Stomach (tissue), 4 donors: Measurements from ENCODE around the gene GABBR1.

Source experiments
- CTCF ChIP-seq, 7 experiments: fragments of 450-650 bp in 4 of 7; fragments of 200-600 bp in 3 of 7; sonication (generic) in 3 of 7; IDR thresholded peaks; one replicate each; pipeline ENCODE4 v1.5.1; 2016 to 2019; ENCODE audit warnings: antibody characterized with exemption in 7 of 7, control low read depth in 2 of 7, mild to moderate bottlenecking in 1 of 7
- EP300 ChIP-seq: sonication (generic); formaldehyde crosslinking; IDR thresholded peaks from one replicate; pipeline ENCODE4 v1.6.1; 2017; ENCODE audit warnings: antibody characterized with exemption
- POLR2A ChIP-seq, 4 donors: fragments of 450-650 bp; IDR thresholded peaks; one replicate each; pipeline ENCODE4 v1.6.1; 2016; ENCODE audit warnings: antibody characterized with exemption in 4 of 4, control low read depth in 2 of 4, mild to moderate bottlenecking in 1 of 4, moderate library complexity in 1 of 4

GRCh38 chr6:29633534-29633905 lies 537 bp upstream of the GABBR1 start:
- no peak for TF ChIP-seq CTCF (IDR thresholded peaks at IDR 0.05)
- TF ChIP-seq EP300: no peak
- TF ChIP-seq POLR2A (IDR thresholded peaks at IDR 0.05): no peak
